MCF 10A (cell line): ENCODE data around the gene MBTD1. TPM values are rescaled to one million over a fixed set of nuclear protein-coding genes. Genes with fewer than 3 reads are reported as not detected.

Experiments used
- BruUV-seq: library from RNA; stranded (reverse); fragments of 400-500 nt; replicated peaks from 2 replicates; lab custom pipeline; 2021; lab: Mats Ljungman, UMichigan
- CTCF ChIA-PET: fragments of 300-600 bp; sonication (Branson Sonifier 250); formaldehyde crosslinking; extraction: SDS; loops from one replicate; lab custom pipeline; 2021; ENCODE audit warnings: antibody characterized with exemption, inconsistent platforms; lab: Yijun Ruan, JAX
- POLR2A ChIA-PET: fragments of 300-600, 350-650 bp; sonication (Branson Sonifier 250); formaldehyde crosslinking; extraction: SDS; loops from one replicate; lab custom pipeline; 2020; ENCODE audit warnings: antibody characterized with exemption, inconsistent platforms; lab: Yijun Ruan, JAX
- DNase-seq: peaks from one replicate; pipeline ENCODE4 v3.0.0-alpha.2; 2018; ENCODE audit not compliant: unreplicated experiment
- H3K27ac Mint-ChIP-seq: one replicate; pipeline ENCODE4 v1.8.0; 2022; ENCODE audit warnings: mild to moderate bottlenecking, low read depth, mixed read lengths; ENCODE audit not compliant: unreplicated experiment
- H3K27me3 Mint-ChIP-seq: one replicate; pipeline ENCODE4 v1.8.0; 2022; ENCODE audit warnings: mixed read lengths; ENCODE audit not compliant: insufficient read depth, unreplicated experiment
- H3K36me3 Mint-ChIP-seq: one replicate; pipeline ENCODE4 v1.8.0; 2022; ENCODE audit warnings: mild to moderate bottlenecking, moderate library complexity, mixed read lengths; ENCODE audit not compliant: insufficient read depth, unreplicated experiment
- H3K4me1 Mint-ChIP-seq: one replicate; pipeline ENCODE4 v1.8.0; 2022; ENCODE audit warnings: mixed read lengths; ENCODE audit not compliant: insufficient read depth, unreplicated experiment
- H3K4me3 Mint-ChIP-seq: one replicate; pipeline ENCODE4 v1.8.0; 2022; ENCODE audit warnings: mild to moderate bottlenecking, moderate library complexity, mixed read lengths; ENCODE audit not compliant: unreplicated experiment
- H3K9me3 Mint-ChIP-seq: one replicate; pipeline ENCODE4 v1.8.0; 2022; ENCODE audit warnings: mixed read lengths; ENCODE audit not compliant: unreplicated experiment
- intact Hi-C: fragments of 100-400 bp; cut with micrococcal nuclease; formaldehyde crosslinking; loops from 2 replicates; pipeline ENCODE4 v1.14.1; 2022
- total RNA-seq: library from RNA; stranded (reverse); gene quantifications from 2 replicates; pipeline ENCODE4 v1.2.3, GENCODE V29; 2022
- TF ChIP-seq, protein P1 (sequence below): fragments of 200-600 bp; IDR thresholded peaks from one replicate; pipeline ENCODE4 v1.8.0; 2022; ENCODE audit warnings: antibody characterized with exemption, mild to moderate bottlenecking; ENCODE audit not compliant: unreplicated experiment

Gene MBTD1
- total RNA-seq, 1 experiment from 2014 or later, result 7.7 TPM

DNA sequence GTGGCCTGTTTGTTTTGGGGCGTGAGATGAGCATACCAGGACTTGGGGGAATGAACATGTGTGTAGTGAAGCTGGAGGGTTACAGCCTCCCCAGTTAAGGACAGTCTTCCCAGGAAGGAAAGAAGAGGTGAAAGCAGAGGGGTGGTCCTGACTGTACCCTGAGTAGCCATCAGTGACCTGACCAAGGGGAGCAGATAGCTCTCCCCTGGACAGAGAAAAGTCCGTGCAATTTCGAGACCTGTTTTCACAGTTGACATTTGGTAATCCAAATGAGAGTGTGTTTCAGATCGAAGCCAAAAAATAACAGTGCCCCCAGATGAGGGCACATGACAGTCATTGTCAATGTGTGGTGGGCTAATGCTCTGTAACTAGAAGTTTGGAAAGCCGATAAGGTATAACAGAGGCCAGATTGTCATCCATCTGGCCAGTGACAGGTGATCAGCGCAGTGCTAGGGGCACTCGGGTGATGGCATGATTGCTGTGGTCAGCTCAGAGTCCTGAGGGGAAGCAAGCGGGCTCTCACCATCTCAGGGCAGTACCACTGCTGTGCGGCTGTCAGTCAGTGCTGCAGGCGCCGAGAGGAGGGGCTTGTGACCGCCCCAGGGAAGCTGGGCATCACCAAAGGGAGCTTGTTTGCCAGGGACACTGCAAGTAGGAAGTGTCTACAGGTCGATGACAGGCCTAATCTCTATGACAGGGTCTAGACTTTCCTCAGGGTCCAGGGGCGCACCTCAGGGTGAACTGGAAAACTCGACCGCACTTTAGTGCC lies 94.8 kb downstream of the MBTD1 start:
- intact Hi-C loops, result no loop called here
- H3K4me3 Mint-ChIP-seq, result peak overlapping the region; percentile 99
- POLR2A ChIA-PET, result interaction anchor here (0.7 to 2.6 kb wide), 13 partner anchors 11 to 299 kb away, joined by 3 to 58 read pairs (median 5); partner anchors contain the start of genes MBTD1, NME1, SPAG9 and TOB1
- no peak for DNase-seq
- H3K4me1 Mint-ChIP-seq, result peaks cover 30% of the 10 kb centered on the region
- H3K27me3 Mint-ChIP-seq, result no peaks in the 10 kb centered on the region
- no TSS peak for BruUV-seq
- CTCF ChIA-PET, result interaction anchor here (0.5 to 1.2 kb wide), 7 partner anchors 8 to 1495 kb away, joined by 3 to 6 read pairs (median 5); partner anchors contain the start of gene NME1
- peak overlapping the region; percentile 100 for H3K27ac Mint-ChIP-seq
- H3K36me3 Mint-ChIP-seq, result peaks cover 78% of the 10 kb centered on the region
- TF ChIP-seq, protein P1, sequence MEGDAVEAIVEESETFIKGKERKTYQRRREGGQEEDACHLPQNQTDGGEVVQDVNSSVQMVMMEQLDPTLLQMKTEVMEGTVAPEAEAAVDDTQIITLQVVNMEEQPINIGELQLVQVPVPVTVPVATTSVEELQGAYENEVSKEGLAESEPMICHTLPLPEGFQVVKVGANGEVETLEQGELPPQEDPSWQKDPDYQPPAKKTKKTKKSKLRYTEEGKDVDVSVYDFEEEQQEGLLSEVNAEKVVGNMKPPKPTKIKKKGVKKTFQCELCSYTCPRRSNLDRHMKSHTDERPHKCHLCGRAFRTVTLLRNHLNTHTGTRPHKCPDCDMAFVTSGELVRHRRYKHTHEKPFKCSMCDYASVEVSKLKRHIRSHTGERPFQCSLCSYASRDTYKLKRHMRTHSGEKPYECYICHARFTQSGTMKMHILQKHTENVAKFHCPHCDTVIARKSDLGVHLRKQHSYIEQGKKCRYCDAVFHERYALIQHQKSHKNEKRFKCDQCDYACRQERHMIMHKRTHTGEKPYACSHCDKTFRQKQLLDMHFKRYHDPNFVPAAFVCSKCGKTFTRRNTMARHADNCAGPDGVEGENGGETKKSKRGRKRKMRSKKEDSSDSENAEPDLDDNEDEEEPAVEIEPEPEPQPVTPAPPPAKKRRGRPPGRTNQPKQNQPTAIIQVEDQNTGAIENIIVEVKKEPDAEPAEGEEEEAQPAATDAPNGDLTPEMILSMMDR, result no peak
- H3K9me3 Mint-ChIP-seq, result no peaks in the 10 kb centered on the region

DNA sequence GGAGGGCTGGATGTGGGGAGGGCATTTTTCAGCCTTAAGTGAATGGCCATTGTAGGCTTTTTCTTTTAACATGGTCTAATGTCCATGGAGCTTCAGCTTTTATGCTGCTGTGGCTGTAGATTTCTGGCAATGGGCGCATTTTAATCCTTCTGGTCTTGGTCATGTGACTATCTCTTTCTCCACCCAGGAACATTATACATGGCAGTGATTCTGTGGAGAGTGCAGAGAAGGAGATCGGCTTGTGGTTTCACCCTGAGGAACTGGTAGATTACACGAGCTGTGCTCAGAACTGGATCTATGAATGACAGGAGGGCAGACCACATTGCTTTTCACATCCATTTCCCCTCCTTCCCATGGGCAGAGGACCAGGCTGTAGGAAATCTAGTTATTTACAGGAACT lies 98.3 kb downstream of the MBTD1 start:
- Mint-ChIP-seq H3K9me3 (no peaks in the 10 kb centered on the region), H3K27ac (no peak overlapping the region), H3K4me3 (no peak overlapping the region), H3K27me3 (no peaks in the 10 kb centered on the region), H3K36me3 (peaks cover 80% of the 10 kb centered on the region), H3K4me1 (peaks cover 9% of the 10 kb centered on the region)
- intact Hi-C loops, result no loop called here
- BruUV-seq, result TSS peak; percentile 32
- TF ChIP-seq, protein P1, result no peak
- ChIA-PET CTCF (interaction anchor here (0.6 to 1.8 kb wide), 3 partner anchors 8 to 161 kb away, joined by 3 to 5 read pairs (median 4); partner anchors contain the start of gene NME1), POLR2A (interaction anchor here (0.9 to 1.3 kb wide), 2 partner anchors 16 to 296 kb away, joined by 3 read pairs; no protein-coding TSS in a partner anchor)
- DNase-seq, result no peak

DNA sequence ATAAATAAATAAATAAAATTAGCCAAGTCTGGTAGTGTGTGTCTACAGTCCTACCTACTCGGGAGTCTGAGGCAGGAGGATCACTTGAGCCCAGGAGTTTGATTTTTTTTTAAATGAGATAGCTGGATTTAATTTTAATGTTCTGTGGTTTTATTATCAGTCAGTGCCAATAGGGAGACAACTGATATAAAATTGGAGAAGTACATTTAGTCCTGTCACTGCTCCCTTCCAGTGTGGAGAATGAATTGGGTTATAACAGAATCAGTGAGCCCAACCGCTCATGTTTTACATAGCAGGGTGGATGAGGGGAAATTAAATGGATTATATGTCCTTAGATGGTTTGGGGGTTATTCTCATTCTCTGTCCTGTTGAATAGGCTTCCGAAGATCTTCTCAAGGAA lies 100.2 kb downstream of the MBTD1 start:
- Mint-ChIP-seq H3K27me3 (no peaks in the 10 kb centered on the region), H3K9me3 (no peaks in the 10 kb centered on the region), H3K36me3 (peaks cover 84% of the 10 kb centered on the region), H3K4me3 (no peak overlapping the region), H3K4me1 (no peaks in the 10 kb centered on the region), H3K27ac (no peak overlapping the region)
- TF ChIP-seq, protein P1, result no peak
- no peak for DNase-seq
- intact Hi-C loops, result no loop called here
- BruUV-seq, result no TSS peak
- CTCF ChIA-PET, result interaction anchor here (0.5 to 0.6 kb wide), 2 partner anchors 27 to 103 kb away, joined by 3 to 6 read pairs; no protein-coding TSS in a partner anchor
- POLR2A ChIA-PET, result interaction anchor here (1.1 to 1.3 kb wide), 2 partner anchors 39 to 40 kb away, joined by 3 to 4 read pairs; partner anchors contain the start of gene SPAG9

DNA sequence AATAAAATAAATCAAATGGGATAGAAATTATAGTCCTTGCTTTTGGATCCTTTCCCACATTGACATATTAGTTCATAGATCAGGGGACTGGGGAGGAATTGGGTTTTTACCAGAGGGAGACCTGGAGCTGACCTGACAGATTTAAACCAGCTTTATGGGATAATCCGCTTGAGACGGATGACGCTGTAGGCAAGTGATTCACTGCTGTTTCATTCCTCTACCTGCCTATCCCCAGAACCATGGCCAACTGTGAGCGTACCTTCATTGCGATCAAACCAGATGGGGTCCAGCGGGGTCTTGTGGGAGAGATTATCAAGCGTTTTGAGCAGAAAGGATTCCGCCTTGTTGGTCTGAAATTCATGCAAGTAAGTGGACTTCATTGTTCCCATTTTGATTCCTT lies 104.4 kb downstream of the MBTD1 start:
- Mint-ChIP-seq H3K9me3 (no peaks in the 10 kb centered on the region), H3K4me1 (no peaks in the 10 kb centered on the region), H3K4me3 (no peak overlapping the region), H3K27me3 (no peaks in the 10 kb centered on the region), H3K36me3 (peaks cover 49% of the 10 kb centered on the region), H3K27ac (no peak overlapping the region)
- ChIA-PET POLR2A (interaction anchor here (1.2 to 7.5 kb wide), 3 partner anchors 10 to 70 kb away, joined by 4 to 145 read pairs (median 58); partner anchors contain the start of genes NME2 and SPAG9), CTCF (interaction anchor here (1.3 to 1.9 kb wide), 4 partner anchors 10 to 302 kb away, joined by 4 to 9 read pairs (median 6); no protein-coding TSS in a partner anchor)
- BruUV-seq, result no TSS peak
- TF ChIP-seq, protein P1, result no peak
- DNase-seq, result no peak
- intact Hi-C loops, result no loop called here
